ENCODE measurements around the gene MYO1B. TPM values are rescaled to one million over a fixed set of nuclear protein-coding genes. Genes with fewer than 3 reads are reported as not detected.

The MYO1B gene
- total RNA-seq, 1 experiment from 2014 or later = 43.6 TPM

GRCh38 chr2:191231995-191232394 lies 13.2 kb upstream of the MYO1B start:
- DNase-seq (ENCODE audit: low spot score) = no peak

GRCh38 chr2:191233533-191233932 lies 11.7 kb upstream of the MYO1B start:
- DNase-seq (ENCODE audit: low spot score) (no peak), ATAC-seq (no peak)
- Mint-ChIP-seq H3K4me1 (no peaks in the 10 kb centered on the region; the same call in 1 of the 2 replicates), H3K9me3 (no peaks in the 10 kb centered on the region), H3K27ac (no peak overlapping the region), H3K27me3 (ENCODE audit: low read depth) (no peaks in the 10 kb centered on the region), H3K36me3 (no peaks in the 10 kb centered on the region), H3K4me3 (no peak overlapping the region)
- no peak for TF ChIP-seq IRF2 (CRISPR knock-in tag; IDR thresholded peaks at IDR 0.05; ENCODE audit: borderline replicate concordance, low read depth)
- no peak for TF ChIP-seq ATF1 (CRISPR knock-in tag; IDR thresholded peaks at IDR 0.05)
- no peak for TF ChIP-seq FOXK1 (CRISPR knock-in tag; IDR thresholded peaks at IDR 0.05)
- POLR2A ChIA-PET = no interaction called here
- CTCF ChIA-PET = no interaction called here

More at GRCh38 chr2:191231995-191232394, 13.2 kb upstream of the MYO1B start:
- ChIA-PET POLR2A (no interaction called here), CTCF (interaction anchor here (1.2 kb wide), 1 partner anchor 14 kb away, joined by 5 read pairs; no protein-coding TSS in a partner anchor)
- 0 out of 2 replicates have a peak, but pooled peaks have one; percentile 18 for ATAC-seq
- Mint-ChIP-seq H3K4me1 (no peaks in the 10 kb centered on the region; the same call in 1 of the 2 replicates), H3K27me3 (ENCODE audit: low read depth) (no peaks in the 10 kb centered on the region), H3K9me3 (no peaks in the 10 kb centered on the region), H3K36me3 (no peaks in the 10 kb centered on the region), H3K4me3 (no peak overlapping the region), H3K27ac (no peak overlapping the region)
- no peak for TF ChIP-seq CREB1 (CRISPR knock-in tag; IDR thresholded peaks at IDR 0.05)
- TF ChIP-seq FOXP1 (CRISPR knock-in tag; IDR thresholded peaks at IDR 0.05; ENCODE audit: borderline replicate concordance) = no peak
- no peak for TF ChIP-seq SOX15 (CRISPR knock-in tag; IDR thresholded peaks at IDR 0.05)
- no peak for TF ChIP-seq JAZF1 (CRISPR knock-in tag; IDR thresholded peaks at IDR 0.05)
- TF ChIP-seq TEAD4 (CRISPR knock-in tag; IDR thresholded peaks at IDR 0.05) = no peak
- TF ChIP-seq CREM (CRISPR knock-in tag; IDR thresholded peaks at IDR 0.05) = no peak

- DNase-seq (ENCODE audit: low spot score) (no peak), ATAC-seq (no peak)
- Mint-ChIP-seq H3K9me3 (no peaks in the 10 kb centered on the region), H3K27me3 (ENCODE audit: low read depth) (no peaks in the 10 kb centered on the region), H3K36me3 (no peaks in the 10 kb centered on the region), H3K27ac (no peak overlapping the region), H3K4me1 (no peaks in the 10 kb centered on the region; the same call in 1 of the 2 replicates), H3K4me3 (no peak overlapping the region)
- CTCF ChIA-PET = no interaction called here
- POLR2A ChIA-PET = no interaction called here
- no peak for TF ChIP-seq ZNF532 (CRISPR knock-in tag; IDR thresholded peaks at IDR 0.05; ENCODE audit: borderline replicate concordance)
- TF ChIP-seq IRF2 (CRISPR knock-in tag; IDR thresholded peaks at IDR 0.05; ENCODE audit: borderline replicate concordance, low read depth) = no peak
- TF ChIP-seq AFF4 (CRISPR knock-in tag; IDR thresholded peaks at IDR 0.05; ENCODE audit: borderline replicate concordance) = no peak
- no peak for TF ChIP-seq TEAD1 (CRISPR knock-in tag; IDR thresholded peaks at IDR 0.05)
- no peak for TF ChIP-seq ZNF121 (CRISPR knock-in tag; IDR thresholded peaks at IDR 0.05)
- TF ChIP-seq ZNF416 (CRISPR knock-in tag; IDR thresholded peaks at IDR 0.05) = no peak
- TF ChIP-seq AR (CRISPR knock-in tag; IDR thresholded peaks at IDR 0.05) = no peak
- TF ChIP-seq SP1 (CRISPR knock-in tag; conservative IDR thresholded peaks at IDR 0.05) = no peak
Observed at GRCh38 chr2:191234376-191234775, 10.8 kb upstream of the MYO1B start.
